K562 (cell line): ENCODE data around the gene MYO1E. TPM values are rescaled to one million over a fixed set of nuclear protein-coding genes. Genes with fewer than 3 reads are reported as not detected.

ENCODE experiments used
- FOSL1 ChIP-seq: fragments of 200-800 bp; sonication (Bioruptor generic); conservative IDR thresholded peaks from 2 replicates; pipeline ENCODE4 v1.6.1; 2016; ENCODE audit warnings: missing genetic modification characterization, missing compliant biosample characterization
- KLF6 ChIP-seq: fragments of 250-450 bp; sonication (Bioruptor Pico); IDR thresholded peaks from 2 replicates; pipeline ENCODE4 v1.4.0; 2020; ENCODE audit warnings: mild to moderate bottlenecking, moderate library complexity, borderline replicate concordance
- MCM5 ChIP-seq: fragments of 450-650 bp; IDR thresholded peaks from 2 replicates; pipeline ENCODE4 v1.6.1; 2016; ENCODE audit warnings: low read depth
- ZFP36 ChIP-seq: fragments of 150-350 bp; IDR thresholded peaks from 2 replicates; pipeline ENCODE4 v1.6.1; 2018; ENCODE audit warnings: low read length, low read depth; ENCODE audit not compliant: partially characterized antibody
- ZNF146 ChIP-seq: IDR thresholded peaks from one replicate; pipeline ENCODE4 v1.6.1; 2018; ENCODE audit warnings: missing compliant biosample characterization; ENCODE audit not compliant: unreplicated experiment
- ZNF780A ChIP-seq: fragments of 250-450 bp; sonication (Bioruptor Pico); IDR thresholded peaks from 2 replicates; pipeline ENCODE4 v1.5.0; 2021; ENCODE audit warnings: mild to moderate bottlenecking
- polyA plus RNA-seq, 8 experiments: library from polyadenylated mRNA; depleted of rRNA in 4 of 8; stranded (reverse) in 5 of 8; unstranded in 3 of 8; fragments of >200 nt; fragmentation: Nextera tagmentation in 2 of 8; fragmentation: Illumina TruSeq in 1 of 8; extraction: Ambion mirVana in 2 of 8; extraction: Trizol in 1 of 8; gene quantifications; 2 replicates each; pipeline versions ENCODE4 v1.2.1 to v1.2.3, GENCODE V29; 2011 to 2014; ENCODE audit warnings: inconsistent platforms in 1 of 8, missing spikeins in 1 of 8
- total RNA-seq, 7 experiments: library from RNA; depleted of rRNA in 6 of 7; stranded (reverse); fragments of >200 nt in 6 of 7; fragmentation: Illumina TruSeq in 2 of 7; extraction: Trizol in 2 of 7; gene quantifications; 2 replicates each; pipeline versions ENCODE4 v1.2.1 to v1.2.3, GENCODE V29; 2011 to 2021; ENCODE audit warnings: low replicate concordance in 1 of 7
- TF ChIP-seq, protein P1 (sequence below): fragments of 150-350 bp; conservative IDR thresholded peaks from 2 replicates; pipeline ENCODE4 v1.6.1; 2014; ENCODE audit warnings: low read length
- TF ChIP-seq, protein P2 (sequence below): fragments of 250-450 bp; sonication (Bioruptor Pico); IDR thresholded peaks from 2 replicates; pipeline ENCODE4 v1.5.0; 2020; ENCODE audit warnings: mild to moderate bottlenecking, borderline replicate concordance
- TF ChIP-seq, protein P3 (sequence below): fragments of 250-450 bp; sonication (Bioruptor Pico); IDR thresholded peaks from 2 replicates; pipeline ENCODE4 v1.4.0; 2020
- TF ChIP-seq, protein P4 (sequence below): fragments of 250-450 bp; sonication (Bioruptor Pico); IDR thresholded peaks from 2 replicates; pipeline ENCODE4 v1.9.0; 2021; ENCODE audit warnings: mild to moderate bottlenecking, inconsistent platforms

MYO1E gene
- total and polyA plus RNA-seq, 9 of the 15 experiments (the other 6 are each of a cell fraction or from before 2014, with no cell fraction given) = under 0.01 to 0.44 (median 0.01) TPM; not detected in 6

DNA sequence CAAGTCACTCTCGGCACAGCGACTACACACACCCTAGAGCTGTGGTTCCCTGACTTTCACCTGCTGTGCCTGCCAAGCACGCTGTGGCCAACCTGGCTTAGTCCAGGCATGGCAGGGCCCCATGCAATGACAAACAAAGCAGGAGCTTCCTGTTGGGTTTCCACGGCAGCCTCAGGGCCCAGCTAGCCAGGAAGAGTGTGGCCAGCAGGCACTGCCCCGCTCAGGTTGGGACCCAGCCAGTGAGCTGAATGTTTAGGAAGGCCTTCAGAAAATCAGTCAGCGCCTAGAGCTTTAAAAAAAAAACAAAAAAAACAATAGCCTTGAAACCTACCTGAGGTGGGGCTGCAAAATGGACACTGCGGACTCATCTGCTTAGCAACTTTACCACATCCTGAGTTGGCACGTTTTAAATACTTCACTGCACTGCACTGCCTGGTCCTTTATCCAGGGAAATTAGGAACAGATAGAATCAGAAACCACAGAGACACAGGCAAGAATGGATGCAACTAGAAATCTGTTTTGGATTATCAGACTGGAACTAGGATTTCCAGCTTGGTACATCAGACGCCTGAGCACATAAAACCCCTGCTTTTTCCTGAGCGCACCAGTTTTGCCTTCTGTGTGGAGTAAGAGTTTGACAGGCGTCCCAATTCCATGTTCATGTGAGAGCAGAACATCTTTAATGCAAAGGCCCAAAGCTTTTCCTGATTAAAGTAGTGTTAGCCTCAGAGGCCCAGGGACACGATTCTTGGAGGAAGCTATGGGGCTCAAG, 202.2 kb downstream of the MYO1E start (continued):
- TF ChIP-seq, protein P1, sequence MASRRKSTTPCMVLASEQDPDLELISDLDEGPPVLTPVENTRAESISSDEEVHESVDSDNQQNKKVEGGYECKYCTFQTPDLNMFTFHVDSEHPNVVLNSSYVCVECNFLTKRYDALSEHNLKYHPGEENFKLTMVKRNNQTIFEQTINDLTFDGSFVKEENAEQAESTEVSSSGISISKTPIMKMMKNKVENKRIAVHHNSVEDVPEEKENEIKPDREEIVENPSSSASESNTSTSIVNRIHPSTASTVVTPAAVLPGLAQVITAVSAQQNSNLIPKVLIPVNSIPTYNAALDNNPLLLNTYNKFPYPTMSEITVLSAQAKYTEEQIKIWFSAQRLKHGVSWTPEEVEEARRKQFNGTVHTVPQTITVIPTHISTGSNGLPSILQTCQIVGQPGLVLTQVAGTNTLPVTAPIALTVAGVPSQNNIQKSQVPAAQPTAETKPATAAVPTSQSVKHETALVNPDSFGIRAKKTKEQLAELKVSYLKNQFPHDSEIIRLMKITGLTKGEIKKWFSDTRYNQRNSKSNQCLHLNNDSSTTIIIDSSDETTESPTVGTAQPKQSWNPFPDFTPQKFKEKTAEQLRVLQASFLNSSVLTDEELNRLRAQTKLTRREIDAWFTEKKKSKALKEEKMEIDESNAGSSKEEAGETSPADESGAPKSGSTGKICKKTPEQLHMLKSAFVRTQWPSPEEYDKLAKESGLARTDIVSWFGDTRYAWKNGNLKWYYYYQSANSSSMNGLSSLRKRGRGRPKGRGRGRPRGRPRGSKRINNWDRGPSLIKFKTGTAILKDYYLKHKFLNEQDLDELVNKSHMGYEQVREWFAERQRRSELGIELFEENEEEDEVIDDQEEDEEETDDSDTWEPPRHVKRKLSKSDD = no peak
- TF ChIP-seq KLF6 (no peak), ZNF780A (CRISPR knock-in tag) (no peak), FOSL1 (tag) (no peak), ZNF146 (CRISPR knock-in tag) (no peak), MCM5 (no peak), ZFP36 (no peak)
- TF ChIP-seq, protein P2, sequence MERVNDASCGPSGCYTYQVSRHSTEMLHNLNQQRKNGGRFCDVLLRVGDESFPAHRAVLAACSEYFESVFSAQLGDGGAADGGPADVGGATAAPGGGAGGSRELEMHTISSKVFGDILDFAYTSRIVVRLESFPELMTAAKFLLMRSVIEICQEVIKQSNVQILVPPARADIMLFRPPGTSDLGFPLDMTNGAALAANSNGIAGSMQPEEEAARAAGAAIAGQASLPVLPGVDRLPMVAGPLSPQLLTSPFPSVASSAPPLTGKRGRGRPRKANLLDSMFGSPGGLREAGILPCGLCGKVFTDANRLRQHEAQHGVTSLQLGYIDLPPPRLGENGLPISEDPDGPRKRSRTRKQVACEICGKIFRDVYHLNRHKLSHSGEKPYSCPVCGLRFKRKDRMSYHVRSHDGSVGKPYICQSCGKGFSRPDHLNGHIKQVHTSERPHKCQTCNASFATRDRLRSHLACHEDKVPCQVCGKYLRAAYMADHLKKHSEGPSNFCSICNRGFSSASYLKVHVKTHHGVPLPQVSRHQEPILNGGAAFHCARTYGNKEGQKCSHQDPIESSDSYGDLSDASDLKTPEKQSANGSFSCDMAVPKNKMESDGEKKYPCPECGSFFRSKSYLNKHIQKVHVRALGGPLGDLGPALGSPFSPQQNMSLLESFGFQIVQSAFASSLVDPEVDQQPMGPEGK = no peak
- TF ChIP-seq, protein P3, sequence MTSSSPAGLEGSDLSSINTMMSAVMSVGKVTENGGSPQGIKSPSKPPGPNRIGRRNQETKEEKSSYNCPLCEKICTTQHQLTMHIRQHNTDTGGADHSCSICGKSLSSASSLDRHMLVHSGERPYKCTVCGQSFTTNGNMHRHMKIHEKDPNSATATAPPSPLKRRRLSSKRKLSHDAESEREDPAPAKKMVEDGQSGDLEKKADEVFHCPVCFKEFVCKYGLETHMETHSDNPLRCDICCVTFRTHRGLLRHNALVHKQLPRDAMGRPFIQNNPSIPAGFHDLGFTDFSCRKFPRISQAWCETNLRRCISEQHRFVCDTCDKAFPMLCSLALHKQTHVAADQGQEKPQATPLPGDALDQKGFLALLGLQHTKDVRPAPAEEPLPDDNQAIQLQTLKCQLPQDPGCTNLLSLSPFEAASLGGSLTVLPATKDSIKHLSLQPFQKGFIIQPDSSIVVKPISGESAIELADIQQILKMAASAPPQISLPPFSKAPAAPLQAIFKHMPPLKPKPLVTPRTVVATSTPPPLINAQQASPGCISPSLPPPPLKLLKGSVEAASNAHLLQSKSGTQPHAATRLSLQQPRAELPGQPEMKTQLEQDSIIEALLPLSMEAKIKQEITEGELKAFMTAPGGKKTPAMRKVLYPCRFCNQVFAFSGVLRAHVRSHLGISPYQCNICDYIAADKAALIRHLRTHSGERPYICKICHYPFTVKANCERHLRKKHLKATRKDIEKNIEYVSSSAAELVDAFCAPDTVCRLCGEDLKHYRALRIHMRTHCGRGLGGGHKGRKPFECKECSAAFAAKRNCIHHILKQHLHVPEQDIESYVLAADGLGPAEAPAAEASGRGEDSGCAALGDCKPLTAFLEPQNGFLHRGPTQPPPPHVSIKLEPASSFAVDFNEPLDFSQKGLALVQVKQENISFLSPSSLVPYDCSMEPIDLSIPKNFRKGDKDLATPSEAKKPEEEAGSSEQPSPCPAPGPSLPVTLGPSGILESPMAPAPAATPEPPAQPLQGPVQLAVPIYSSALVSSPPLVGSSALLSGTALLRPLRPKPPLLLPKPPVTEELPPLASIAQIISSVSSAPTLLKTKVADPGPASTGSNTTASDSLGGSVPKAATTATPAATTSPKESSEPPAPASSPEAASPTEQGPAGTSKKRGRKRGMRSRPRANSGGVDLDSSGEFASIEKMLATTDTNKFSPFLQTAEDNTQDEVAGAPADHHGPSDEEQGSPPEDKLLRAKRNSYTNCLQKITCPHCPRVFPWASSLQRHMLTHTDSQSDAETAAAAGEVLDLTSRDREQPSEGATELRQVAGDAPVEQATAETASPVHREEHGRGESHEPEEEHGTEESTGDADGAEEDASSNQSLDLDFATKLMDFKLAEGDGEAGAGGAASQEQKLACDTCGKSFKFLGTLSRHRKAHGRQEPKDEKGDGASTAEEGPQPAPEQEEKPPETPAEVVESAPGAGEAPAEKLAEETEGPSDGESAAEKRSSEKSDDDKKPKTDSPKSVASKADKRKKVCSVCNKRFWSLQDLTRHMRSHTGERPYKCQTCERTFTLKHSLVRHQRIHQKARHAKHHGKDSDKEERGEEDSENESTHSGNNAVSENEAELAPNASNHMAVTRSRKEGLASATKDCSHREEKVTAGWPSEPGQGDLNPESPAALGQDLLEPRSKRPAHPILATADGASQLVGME = no peak
- TF ChIP-seq, protein P4, sequence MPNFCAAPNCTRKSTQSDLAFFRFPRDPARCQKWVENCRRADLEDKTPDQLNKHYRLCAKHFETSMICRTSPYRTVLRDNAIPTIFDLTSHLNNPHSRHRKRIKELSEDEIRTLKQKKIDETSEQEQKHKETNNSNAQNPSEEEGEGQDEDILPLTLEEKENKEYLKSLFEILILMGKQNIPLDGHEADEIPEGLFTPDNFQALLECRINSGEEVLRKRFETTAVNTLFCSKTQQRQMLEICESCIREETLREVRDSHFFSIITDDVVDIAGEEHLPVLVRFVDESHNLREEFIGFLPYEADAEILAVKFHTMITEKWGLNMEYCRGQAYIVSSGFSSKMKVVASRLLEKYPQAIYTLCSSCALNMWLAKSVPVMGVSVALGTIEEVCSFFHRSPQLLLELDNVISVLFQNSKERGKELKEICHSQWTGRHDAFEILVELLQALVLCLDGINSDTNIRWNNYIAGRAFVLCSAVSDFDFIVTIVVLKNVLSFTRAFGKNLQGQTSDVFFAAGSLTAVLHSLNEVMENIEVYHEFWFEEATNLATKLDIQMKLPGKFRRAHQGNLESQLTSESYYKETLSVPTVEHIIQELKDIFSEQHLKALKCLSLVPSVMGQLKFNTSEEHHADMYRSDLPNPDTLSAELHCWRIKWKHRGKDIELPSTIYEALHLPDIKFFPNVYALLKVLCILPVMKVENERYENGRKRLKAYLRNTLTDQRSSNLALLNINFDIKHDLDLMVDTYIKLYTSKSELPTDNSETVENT (CRISPR knock-in tag) = no peak
